GM06990 (cell line): ENCODE results near the gene IGFBP1.
A peak's percentile ranks its signal among the peaks of the same experiment; 100 is the strongest.

Source experiments
- DNase-seq: peaks from one replicate; pipeline ENCODE4 v3.0.0-alpha.2; 2011; ENCODE audit not compliant: insufficient read length; ENCODE audit errors: extremely low read depth
- H3K27me3 ChIP-seq: replicated peaks from 2 replicates; pipeline ENCODE4 v1.6.0; 2011; ENCODE audit warnings: low read length; ENCODE audit not compliant: control insufficient read depth, insufficient read depth
- H3K36me3 ChIP-seq: 2 replicates; pipeline ENCODE4 v1.5.1; 2011; ENCODE audit warnings: low read length; ENCODE audit not compliant: control insufficient read depth, insufficient read depth
- H3K4me3 ChIP-seq: replicated peaks from 2 replicates; pipeline ENCODE4 v1.5.1; 2011; ENCODE audit warnings: low read depth, mild to moderate bottlenecking, control low read depth, low read length
- CTCF ChIP-seq: IDR thresholded peaks from 2 replicates; pipeline ENCODE4 v1.5.1; 2011; ENCODE audit warnings: low read length, control low read depth, mild to moderate bottlenecking, inconsistent platforms; ENCODE audit not compliant: insufficient read depth, poor library complexity, severe bottlenecking

The IGFBP1 gene

DNA sequence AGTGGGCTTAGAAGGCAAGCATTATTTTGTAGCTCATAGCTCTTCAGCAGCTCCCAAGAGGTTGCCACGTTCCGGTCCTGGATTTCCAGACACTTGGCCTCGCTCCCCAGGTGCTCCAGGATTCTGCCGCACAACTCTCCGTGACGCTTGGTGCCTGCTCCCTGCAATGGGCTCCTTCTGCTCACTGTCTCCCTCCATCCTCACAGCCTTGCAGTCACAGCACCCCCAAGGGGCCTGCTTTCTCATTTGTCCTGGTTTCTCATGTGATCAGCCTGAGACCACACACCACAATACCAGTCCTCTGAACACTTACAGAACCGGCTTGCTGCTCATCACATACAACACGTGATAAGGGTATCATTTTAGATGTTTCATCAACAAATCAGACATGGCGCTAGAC lies 23.0 kb downstream of the IGFBP1 start:
- H3K27me3 ChIP-seq = peaks cover 4% of the 10 kb centered on the region
- TF ChIP-seq CTCF = no peak
- no peak overlapping the region for H3K4me3 ChIP-seq

GRCh38 chr7:45912972-45913371 lies 24.7 kb downstream of the IGFBP1 start:
- Histone ChIP-seq H3K4me3 (no peak overlapping the region), H3K27me3 (peaks cover 4% of the 10 kb centered on the region), H3K36me3 (no peaks in the 10 kb centered on the region)
- TF ChIP-seq CTCF = no peak
- DNase-seq = no peak

More for the DNA sequence above, 23.0 kb downstream of the IGFBP1 start:
- no peaks in the 10 kb centered on the region for H3K36me3 ChIP-seq
- DNase-seq = no peak

GRCh38 chr7:45914911-45915310 lies 26.6 kb downstream of the IGFBP1 start:
- DNase-seq = no peak
- no peak for TF ChIP-seq CTCF
- Histone ChIP-seq H3K36me3 (no peaks in the 10 kb centered on the region), H3K4me3 (no peak overlapping the region), H3K27me3 (peaks cover 4% of the 10 kb centered on the region)

- H3K27me3 ChIP-seq = peaks cover 5% of the 10 kb centered on the region
- TF ChIP-seq CTCF = no peak
- H3K36me3 ChIP-seq = no peaks in the 10 kb centered on the region
- DNase-seq = no peak
- H3K4me3 ChIP-seq = no peak overlapping the region
Measured at GRCh38 chr7:45915606-45916005, 27.3 kb downstream of the IGFBP1 start.

DNA sequence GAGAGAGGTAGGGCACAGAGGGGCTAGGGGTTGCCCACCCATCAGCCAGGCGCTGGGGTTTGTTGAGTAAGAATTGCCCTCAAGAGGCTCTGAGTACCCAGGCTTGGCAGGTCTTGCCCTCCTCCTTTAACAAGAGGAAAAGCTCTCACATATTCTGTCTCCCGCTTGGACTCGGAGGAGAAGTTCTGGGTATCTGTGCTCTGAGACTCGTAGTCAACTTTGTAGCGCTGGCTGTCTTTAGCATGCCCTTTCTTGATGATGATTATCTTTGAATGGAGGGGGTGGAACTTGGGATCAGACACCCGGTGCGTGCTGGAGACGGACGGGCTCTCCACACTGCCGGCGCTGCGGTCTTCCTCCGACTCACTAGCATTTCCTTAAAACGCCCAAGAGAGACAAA lies 28.8 kb downstream of the IGFBP1 start:
- DNase-seq = no peak
- H3K27me3 ChIP-seq = peaks cover 5% of the 10 kb centered on the region
- H3K36me3 ChIP-seq = no peaks in the 10 kb centered on the region
- TF ChIP-seq CTCF = no peak
- no peak overlapping the region for H3K4me3 ChIP-seq

- Histone ChIP-seq H3K27me3 (peaks cover 5% of the 10 kb centered on the region), H3K36me3 (no peaks in the 10 kb centered on the region), H3K4me3 (no peak overlapping the region)
- TF ChIP-seq CTCF = peak; percentile 94
- DNase-seq = peak; percentile 66
Measured at GRCh38 chr7:45917658-45918057, 29.4 kb downstream of the IGFBP1 start.
